GM21529 (cell line): ENCODE results near the gene PDK2.

Experiments
- ATAC-seq: cut with Tn5 transposase; IDR thresholded peaks from one replicate; pipeline ENCODE4 v1.9.1; 2021; ENCODE audit not compliant: unreplicated experiment

PDK2 gene

DNA sequence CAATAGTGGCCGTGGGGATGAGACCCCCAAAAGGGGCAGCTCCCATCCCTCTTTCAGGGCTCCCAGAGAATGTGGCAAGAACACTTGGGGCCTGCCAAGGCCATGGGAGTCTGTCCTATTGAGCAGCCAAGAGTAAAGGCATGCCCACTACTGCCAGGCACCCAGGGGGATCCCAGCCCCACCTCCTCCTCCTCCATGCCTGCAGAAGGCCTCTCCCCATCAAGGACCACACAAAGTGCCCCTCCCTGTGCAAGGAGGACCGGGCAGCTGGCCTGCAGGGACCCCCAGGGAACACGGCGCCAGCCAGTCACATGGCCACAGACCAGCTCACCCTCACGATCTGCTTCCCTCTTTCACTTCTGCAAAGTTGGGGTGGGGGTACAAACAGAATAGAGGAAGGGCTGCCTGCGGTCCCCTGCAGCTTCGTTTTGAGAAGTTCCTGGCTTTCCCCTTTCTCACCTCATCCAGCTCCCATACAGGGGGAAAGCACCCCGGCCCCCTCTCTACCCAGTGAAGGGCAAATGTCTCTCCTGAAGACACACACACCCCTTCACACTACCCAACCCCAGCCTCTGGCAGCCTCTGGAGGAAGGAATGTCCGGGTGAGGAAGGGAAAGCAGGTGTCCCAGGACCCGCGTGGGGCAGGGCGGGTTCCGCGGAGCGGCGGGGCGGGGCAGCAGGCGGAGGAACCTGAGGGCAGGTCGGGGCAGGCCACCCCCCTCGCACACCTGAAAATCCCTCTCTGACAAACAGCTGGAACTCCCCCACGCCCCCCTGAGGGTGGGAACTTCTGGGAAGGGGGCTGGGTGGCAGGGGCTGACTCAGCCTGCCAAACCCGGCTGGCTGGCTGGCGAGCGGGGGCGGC is 53.3 kb downstream of the PDK2 start:
- ATAC-seq, result peak; percentile 39

DNA sequence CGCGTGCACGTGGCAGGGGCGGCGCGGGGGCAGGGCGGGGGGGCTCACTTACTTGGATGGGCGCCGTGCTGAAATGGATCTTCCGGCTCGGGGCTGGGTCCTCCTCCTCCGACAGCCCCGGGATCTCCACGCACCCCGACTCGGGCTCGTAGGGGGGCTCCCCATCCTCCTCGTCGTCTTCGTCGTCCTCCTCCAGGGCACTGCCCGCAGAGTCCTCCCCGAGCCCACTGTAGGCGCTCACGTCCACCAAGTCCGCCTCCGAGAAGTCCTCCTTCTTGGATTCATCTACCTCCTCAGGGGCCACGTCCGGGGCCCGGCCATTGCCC is 53.9 kb downstream of the PDK2 start:
- no peak for ATAC-seq

DNA sequence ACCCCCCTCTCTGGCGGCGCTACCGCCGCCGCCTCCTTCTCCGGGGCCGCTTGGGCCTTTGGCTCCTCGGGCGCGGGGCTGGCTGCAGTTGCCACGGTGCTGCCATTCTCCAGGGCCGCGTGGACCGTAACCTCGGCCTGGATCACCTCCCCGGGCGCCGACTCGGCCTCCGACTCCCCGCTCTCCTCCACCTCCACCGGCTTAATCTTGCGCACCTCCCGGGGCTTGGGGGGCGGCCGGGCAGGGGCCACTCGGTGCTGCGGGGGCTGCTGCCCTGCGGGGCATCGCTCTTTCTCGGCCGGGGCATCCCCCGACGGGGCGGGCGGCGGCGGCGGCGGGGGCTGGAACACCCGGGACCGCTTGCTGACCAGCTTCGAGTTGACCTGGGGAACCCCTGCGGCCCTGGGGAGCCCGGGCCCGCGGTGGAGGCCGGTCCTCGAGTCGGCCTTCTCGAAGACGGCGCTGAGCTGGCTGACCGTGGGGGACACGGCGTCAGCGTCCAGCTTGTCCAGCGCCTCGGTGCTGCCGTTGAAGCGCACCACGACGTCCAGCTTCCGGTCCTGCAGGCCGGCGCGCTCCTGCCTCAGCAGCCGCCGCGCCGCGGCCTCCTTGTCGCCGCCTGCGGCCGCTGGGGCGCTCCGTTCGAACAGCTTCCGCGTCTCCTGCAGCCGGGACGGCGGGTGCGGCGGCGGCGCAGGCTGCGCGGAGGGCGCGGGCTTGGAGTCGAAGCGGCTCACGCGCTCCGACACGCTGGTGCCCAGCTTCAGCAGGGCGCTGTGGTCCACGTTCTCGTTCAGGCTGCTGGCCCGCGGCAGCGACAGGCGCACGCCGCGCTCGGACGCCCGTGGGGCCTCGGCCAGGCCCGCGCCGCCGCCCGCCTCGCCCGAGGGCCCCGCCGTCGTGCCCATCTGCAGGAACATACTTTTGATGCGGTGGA is 54.5 kb downstream of the PDK2 start:
- no peak for ATAC-seq

DNA sequence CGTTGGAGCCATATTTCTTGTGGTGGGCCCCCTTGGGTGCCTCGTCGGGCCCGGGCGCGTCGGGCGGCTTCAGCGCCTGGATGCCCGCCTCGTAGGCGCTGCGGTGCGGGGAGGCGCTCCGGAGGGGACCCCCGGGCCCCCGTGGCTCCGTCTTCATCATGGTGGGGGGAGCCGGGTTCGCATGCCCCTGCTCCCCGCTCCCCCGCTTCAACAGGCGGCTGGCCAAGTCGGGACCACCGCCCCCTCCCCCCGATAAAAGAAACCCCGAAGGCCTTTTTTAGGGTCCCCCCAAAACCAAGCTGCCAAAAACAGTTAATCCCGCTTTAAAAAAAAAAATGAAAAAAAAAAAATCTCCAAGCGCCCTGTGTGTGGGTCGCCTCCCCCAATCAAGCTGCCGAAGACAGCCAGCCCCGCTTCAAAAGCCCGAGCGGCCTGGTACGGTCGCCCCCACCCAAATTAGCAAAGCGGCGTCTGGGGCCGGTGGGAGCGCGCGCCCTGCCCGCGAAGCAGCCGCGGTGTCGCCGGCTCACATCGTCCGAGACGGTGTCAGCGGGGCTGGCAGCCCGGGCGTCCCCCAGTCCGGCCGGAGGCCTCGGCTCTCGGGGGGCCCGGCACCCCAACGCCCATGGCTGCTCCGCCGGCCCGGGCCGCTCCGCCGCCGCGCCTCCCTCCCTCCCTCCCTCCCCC is 55.3 kb downstream of the PDK2 start, which contains the start of gene PPP1R9B:
Gene PPP1R9B (minus strand): TSS at position 324 of the 687 bp plus-strand sequence. CDS start 164 bp downstream, at position 160.
- ATAC-seq, result no peak

DNA sequence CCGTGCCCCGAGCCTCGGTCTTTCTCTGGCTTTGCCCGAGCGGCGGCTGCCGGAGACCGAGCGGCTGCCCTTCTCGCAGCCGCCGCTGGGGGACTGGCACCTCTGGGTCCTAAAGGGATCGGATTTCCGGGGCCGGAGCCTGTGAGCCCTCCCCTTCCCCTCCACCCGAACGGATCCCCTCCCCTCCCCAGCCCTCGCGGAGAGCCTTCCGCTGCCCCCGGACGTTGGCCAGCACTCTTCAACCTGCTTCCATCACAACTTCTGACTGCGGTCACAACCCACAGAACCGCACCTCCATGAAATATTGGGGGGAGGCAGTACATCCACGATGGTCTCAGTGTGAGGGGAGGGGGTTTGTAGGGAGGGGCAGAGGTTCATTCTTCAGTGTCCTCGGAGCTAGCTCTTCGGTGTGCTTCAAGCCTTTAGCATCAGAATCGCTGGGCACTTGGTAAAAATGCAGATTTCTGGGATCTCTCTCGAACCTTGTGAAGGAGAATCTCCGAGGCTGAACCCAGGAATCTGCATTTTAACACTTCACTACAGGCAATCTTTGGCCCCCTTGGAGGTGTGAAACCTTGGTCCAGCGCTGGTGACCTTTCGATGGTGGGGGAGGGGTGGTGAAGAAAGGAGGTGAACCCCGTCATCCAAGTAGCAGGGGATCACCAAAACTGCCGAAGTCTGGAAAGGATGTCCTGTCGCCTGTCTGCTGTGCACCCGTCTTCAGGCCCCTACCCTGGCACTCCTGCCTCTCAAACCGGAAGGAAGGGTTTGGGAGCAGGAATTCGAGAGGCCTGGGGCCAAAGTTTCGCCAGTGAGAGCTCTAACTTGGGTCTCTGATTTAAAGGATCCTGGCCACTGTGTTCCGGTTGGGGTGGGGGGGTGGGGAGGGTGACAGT is 56.1 kb downstream of the PDK2 start:
- peak; percentile 40 for ATAC-seq

DNA sequence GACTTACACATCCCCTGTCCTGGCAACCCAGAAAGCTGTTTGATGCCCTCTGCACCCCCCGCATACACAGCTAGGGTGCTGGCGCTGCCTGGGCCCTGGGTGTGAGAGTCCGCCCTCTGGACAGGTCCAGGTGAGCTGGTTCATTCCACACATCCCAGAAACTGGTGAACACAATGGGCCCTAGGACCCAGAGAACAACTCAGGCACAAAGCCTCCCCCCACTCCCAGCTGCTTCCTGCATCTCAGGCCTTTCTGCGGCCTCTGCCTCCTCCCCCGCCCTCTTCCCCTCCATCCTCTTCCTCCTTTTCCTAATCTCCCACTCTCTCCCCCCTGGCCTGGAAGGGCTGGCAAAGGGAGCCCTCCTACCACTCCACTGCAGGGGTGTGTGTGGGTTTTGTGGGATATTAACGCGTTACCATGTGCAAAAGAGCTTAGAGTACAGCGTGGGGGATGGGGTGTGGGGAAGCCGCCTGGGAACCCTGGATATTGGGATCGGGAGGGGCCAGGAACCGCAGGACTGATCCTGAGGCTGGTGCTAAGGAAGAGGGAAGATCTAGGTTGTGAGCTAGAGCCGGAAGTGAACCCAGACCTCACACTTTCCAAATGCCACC is 56.9 kb downstream of the PDK2 start:
- ATAC-seq, result peak; percentile 29

DNA sequence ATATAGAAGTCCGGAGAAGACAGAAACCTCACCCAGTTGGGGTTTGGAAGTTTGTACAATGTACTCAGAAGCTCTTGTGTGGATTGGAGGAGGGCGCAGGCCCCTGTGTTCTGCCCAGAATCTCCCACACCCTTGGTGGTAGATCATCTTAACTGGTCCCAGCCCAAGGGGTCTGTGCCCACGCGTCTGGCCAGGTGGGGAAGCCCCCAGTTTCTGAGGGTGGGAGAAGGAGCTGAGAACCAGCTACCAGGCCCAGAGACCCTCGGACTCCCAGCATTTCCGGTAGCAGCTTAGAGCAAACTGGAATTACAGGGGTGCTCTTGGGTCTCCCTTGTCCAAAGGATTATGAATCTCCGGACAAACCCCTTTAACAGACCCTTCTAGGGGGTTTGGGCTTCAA is 57.6 kb downstream of the PDK2 start:
- no peak for ATAC-seq

DNA sequence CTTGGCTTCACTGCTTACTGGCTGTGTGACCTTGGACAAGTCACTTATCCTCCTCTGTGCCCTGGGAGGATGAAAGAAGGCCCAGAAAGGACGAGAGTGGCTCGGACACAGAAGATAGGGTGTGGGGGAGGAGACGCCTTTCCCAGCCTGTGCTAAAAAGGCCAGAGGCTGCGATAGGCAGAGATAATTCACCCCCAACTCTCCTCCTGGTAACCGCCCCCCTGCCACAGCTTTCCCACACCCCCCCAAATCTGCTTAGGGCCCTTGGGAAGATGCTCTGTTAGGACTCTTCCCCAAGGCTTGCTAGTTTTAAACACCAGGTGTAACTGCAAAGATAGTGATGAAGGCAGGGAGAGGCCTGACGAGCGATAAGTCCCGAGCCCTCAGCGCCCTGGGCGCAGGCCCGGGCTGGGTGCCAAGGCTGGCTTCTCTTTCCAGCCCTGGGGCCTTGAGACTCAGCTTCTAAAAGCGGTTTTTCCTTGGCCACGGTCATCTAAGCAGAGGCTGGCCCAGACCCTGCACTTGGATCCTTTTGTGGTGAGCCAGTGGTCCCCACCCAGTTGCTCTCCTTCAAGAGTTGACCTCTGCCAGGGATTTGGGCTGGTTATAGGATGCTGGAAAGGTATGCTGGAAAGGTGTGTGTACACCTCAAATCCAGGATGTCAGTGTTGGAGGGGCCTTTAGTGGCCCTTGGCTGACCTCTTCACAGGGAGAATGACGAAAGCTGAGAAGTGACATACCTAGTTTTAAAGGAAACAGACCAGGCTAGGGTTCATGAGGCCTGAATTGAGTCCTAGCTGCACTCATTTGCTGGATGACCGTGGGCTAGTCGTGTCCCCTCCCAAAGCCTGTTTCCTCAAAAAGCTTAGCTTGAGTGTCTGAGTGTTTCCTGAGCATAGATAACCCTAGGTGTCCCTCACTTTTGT is 58.8 kb downstream of the PDK2 start:
- no peak for ATAC-seq

DNA sequence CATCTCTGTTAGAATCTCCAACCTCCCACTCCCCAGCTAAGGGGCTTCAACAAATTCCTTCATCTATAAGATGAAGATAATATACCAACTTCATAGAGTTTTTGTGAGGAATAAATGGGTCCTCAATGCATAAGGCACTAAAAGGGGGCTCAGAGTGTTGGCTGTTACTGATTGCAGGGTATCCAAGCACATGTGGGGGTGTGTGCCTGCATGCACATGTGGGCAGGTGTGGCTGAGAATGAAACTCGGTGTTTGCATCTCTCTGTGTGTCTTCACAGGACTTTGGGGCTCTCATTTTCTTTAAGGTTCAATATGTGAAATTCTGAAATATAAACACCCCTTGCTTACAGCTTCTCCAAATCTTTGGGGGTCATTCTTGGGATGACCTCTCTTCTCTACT is 59.5 kb downstream of the PDK2 start:
- peak; percentile 30 for ATAC-seq

DNA sequence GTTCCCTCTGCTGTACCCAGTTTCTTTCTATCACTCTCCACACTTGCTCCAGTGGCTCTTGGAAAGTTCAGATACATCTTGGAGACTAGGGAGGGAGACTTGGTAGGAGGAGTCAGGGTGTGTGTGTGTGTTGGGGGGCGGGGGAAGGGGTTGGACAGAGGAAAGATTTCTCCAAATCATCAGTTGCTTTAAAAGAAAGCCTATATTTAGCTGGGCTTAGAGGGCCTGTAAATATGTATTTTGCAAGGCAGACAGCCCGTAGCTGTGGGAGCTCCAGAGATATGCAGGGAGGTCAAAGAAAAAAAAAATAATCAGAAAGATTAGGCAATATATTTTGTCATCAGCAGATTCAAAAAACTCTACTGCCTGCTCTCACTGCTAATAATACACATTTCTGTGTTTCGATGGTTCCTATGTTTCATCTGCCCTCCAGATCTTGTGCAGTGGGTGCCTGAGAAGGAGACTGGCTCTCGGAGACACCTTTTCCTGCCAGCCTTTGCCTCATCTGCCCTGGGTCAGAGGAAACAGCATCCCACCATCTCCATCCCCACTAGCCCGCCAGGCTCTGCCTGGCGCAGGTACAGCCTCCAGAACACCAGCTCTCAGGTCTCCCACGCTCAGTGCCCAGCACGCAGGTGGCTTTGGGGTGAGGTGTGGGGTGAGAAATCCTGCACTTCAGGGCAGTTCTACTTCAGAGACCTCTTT is 60.1 kb downstream of the PDK2 start:
- no peak for ATAC-seq

DNA sequence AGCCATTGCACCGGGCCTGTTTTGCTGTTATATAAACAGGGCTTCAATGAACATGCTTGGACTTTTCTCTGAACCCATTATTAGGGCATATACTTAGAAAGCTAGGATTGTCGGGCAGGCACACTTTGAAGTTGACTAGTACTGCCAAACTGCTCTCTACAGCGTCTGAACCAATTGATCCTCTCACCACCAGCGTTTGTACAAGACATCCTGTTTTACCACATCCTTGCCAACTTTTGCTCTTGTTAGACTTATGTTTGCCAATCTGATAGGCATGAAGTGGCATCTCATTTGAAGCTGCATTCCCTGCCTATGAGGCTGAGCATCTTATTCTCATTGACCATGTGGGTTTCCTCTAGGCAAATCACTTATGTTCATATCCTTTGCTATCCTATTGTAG is 62.7 kb downstream of the PDK2 start:
- ATAC-seq, result no peak

DNA sequence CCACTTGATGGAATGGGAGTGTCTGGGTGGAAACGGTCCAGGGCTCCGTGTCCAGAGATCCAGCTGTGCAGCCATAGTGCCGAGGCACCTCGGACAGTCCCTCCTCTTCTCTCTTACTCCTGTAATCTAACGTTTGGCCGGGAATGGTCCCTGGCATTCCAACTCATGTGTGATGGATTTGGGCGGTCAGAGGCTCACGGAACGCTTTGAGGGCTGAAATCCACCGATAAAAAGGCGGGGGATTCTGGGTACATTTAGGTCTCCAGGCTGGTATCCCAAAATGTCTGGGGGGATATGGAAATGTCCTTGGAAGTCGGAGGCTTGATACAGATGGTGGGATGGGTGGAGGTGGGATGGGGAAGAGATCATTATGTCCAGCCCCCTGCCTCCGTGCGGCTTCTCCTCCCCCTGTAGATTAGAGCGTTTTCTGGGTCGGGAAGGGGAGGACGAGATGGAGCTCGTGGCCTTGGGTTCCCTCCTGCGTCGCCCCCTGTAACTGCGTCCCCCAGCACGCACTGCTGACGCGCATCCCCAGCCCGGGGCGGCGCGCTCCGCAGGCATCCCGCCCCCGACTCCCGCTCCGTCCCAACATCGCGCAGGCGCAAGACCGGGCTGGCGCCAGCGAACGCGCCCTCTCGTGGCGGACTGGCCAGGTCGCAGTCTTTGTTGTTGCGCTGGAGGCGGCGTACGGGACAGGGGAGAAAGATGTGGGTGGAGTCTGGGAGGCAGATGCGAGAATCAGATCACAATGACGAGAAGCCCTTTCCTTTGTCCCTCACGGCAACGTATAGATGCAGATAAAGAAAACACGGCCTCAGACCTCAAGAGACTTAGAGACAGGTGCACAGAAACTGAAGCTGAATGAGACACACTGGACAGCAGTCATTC is 66.1 kb downstream of the PDK2 start:
- peak; percentile 78 for ATAC-seq
